Rectal smooth muscle tissue (tissue), 1 donor: ENCODE results near the gene CRELD2.

Source experiments
- H3K27ac ChIP-seq: one replicate; pipeline ENCODE4 v1.7.0; 2013; ENCODE audit warnings: low read depth, low read length, inconsistent platforms
- H3K27me3 ChIP-seq: one replicate; pipeline ENCODE4 v1.7.0; 2013; ENCODE audit warnings: low read length; ENCODE audit not compliant: control insufficient read depth, insufficient read depth
- H3K36me3 ChIP-seq: one replicate; pipeline ENCODE4 v1.7.0; 2013; ENCODE audit warnings: low read length; ENCODE audit not compliant: control insufficient read depth, insufficient read depth
- H3K4me1 ChIP-seq: one replicate; pipeline ENCODE4 v1.7.0; 2013; ENCODE audit warnings: low read length; ENCODE audit not compliant: control insufficient read depth, insufficient read depth
- H3K4me3 ChIP-seq: one replicate; pipeline ENCODE4 v1.7.0; 2013; ENCODE audit warnings: low read length
- H3K9ac ChIP-seq: one replicate; pipeline ENCODE4 v1.7.0; 2013; ENCODE audit warnings: low read length

The CRELD2 gene

DNA sequence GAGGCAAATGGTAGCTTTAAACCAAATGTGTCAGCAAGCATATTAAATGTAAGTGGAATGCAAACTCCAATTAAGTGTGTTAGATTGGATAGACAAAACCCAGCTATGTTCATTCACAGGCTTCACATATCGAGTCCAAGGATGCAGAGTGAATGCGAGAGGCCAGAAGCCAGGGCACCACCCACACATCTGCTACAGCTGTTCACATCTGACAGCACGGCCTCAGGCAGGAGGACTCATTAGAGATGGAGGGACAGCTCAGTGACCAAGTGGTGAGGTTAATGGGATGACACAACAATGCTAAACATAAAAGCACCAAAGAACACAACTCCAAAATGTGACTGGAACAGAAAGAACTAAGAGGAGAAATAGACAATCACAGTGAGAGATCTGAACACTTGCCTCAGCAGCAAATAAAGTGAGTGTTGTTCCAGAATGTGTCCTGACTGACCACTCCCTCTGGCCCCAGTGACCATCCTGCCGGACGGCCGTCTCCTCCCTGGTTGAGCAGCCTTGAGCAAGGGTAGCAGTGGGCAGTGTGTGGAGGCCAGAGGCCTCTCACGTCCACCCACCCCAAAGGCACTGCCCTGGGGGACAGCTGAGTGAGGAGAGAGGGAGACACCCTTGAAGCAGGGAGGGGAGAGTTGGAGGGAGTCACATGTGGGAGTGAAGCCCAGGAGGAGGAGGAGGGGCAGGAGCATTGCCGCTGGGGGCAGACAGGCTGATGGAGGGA, 23.9 kb upstream of the CRELD2 start:
- no peak overlapping the region for H3K9ac ChIP-seq
- H3K27ac ChIP-seq: no peak overlapping the region
- H3K4me1 ChIP-seq: no peaks in the 10 kb centered on the region
- peaks cover 3% of the 10 kb centered on the region for H3K36me3 ChIP-seq
- no peak overlapping the region for H3K4me3 ChIP-seq
- no peaks in the 10 kb centered on the region for H3K27me3 ChIP-seq

DNA sequence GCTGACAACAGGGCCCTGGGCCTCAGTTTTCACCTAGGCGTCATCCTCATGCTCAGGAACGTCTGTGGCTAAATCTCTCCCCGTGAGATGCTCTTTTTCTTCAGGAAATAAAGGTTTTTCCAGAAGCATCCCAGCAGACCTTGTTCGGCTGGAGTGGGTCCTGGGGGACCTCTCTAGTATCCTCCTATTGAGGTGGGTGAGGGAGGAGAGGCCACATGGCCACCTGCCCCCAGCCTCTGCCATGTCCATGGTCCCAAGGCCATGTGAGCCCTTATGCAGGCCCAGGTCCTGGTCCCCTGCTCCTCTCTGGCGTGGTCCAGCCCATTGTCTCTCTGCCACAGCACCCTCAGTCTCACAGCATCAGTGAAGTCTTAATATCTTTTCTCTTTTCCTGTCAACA, 22.2 kb upstream of the CRELD2 start:
- Histone ChIP-seq H3K4me3 (no peak overlapping the region), H3K27ac (no peak overlapping the region), H3K27me3 (no peaks in the 10 kb centered on the region), H3K4me1 (no peaks in the 10 kb centered on the region), H3K9ac (no peak overlapping the region), H3K36me3 (peaks cover 10% of the 10 kb centered on the region)

- Histone ChIP-seq H3K27ac (no peak overlapping the region), H3K36me3 (peaks cover 20% of the 10 kb centered on the region), H3K4me1 (no peaks in the 10 kb centered on the region), H3K27me3 (no peaks in the 10 kb centered on the region), H3K9ac (no peak overlapping the region), H3K4me3 (no peak overlapping the region)
Observed at GRCh38 chr22:49897015-49897684, 21.3 kb upstream of the CRELD2 start.

GRCh38 chr22:49899530-49899929, 18.9 kb upstream of the CRELD2 start:
- H3K36me3 ChIP-seq: peaks cover 28% of the 10 kb centered on the region
- no peak overlapping the region for H3K9ac ChIP-seq
- no peak overlapping the region for H3K27ac ChIP-seq
- no peak overlapping the region for H3K4me3 ChIP-seq
- no peaks in the 10 kb centered on the region for H3K4me1 ChIP-seq
- no peaks in the 10 kb centered on the region for H3K27me3 ChIP-seq

DNA sequence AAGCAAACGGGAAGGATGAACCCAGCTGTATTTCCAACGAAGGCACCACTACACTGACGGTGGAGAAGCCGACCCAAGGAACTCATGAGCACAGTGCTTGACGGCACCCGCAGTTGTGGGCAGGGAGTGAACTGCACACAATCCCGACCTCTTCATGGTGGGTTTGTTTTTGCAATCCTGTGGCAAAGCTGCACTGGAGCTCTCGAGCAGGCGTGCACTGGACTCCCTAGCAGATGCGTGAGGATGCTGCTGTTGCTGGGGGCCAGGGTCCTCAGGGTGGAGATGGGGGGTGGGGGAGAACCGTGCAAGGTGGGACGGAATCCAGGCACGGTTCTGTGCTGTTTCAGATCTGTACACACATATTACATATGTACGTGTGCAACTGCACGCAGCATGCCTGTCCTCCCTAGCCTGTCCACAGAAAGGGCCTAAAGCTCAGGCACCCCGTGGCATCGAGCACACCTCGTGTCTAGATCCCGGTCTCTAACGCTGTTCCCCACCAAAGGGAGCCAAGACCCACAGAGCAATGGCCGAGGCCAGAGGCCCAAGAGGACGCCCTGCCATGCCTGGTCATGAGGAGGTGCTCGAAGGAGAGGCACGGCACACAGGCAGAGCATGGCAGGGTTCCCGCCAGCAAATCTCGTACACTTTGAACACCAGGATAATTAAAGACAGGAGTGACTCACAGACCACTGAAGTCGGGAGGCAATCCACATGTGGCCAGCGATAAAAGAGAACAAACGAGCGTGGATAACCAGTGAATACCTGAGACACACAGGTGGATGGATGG, 17.8 kb upstream of the CRELD2 start:
- Histone ChIP-seq H3K4me1 (no peaks in the 10 kb centered on the region), H3K9ac (no peak overlapping the region), H3K27ac (no peak overlapping the region), H3K27me3 (no peaks in the 10 kb centered on the region), H3K36me3 (peaks cover 33% of the 10 kb centered on the region), H3K4me3 (no peak overlapping the region)

DNA sequence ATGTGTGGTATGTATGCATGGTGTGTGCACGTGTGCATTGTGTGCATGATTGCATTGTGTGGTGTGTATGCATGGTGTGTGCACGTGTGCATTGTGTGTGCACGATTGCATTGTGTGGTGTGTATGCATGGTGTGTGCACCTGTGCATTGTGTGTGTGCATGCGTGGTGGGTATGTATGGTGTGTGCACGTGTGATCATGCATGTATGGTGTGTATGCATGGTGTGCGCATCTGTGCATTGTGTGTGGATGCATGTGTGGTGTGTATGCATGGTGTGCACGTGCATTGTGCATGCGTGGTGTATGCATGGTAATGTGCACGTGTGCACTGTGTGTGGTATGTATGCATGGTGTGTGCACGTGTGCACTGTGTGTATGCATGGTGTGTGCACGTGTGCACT, 17.0 kb upstream of the CRELD2 start:
- no peak overlapping the region for H3K9ac ChIP-seq
- no peaks in the 10 kb centered on the region for H3K4me1 ChIP-seq
- no peak overlapping the region for H3K4me3 ChIP-seq
- H3K36me3 ChIP-seq: peaks cover 33% of the 10 kb centered on the region
- no peak overlapping the region for H3K27ac ChIP-seq
- no peaks in the 10 kb centered on the region for H3K27me3 ChIP-seq

- no peak overlapping the region for H3K9ac ChIP-seq
- no peaks in the 10 kb centered on the region for H3K27me3 ChIP-seq
- H3K36me3 ChIP-seq: peaks cover 34% of the 10 kb centered on the region
- H3K4me3 ChIP-seq: no peak overlapping the region
- H3K4me1 ChIP-seq: no peaks in the 10 kb centered on the region
- no peak overlapping the region for H3K27ac ChIP-seq
Observed at GRCh38 chr22:49903322-49904039, 15.0 kb upstream of the CRELD2 start.

GRCh38 chr22:49904040-49904369, 14.4 kb upstream of the CRELD2 start:
- Histone ChIP-seq H3K9ac (no peak overlapping the region), H3K4me3 (no peak overlapping the region), H3K27me3 (no peaks in the 10 kb centered on the region), H3K36me3 (peaks cover 36% of the 10 kb centered on the region), H3K4me1 (no peaks in the 10 kb centered on the region), H3K27ac (no peak overlapping the region)

- no peak overlapping the region for H3K4me3 ChIP-seq
Observed at GRCh38 chr22:49905465-49905864, 13.0 kb upstream of the CRELD2 start.

GRCh38 chr22:49906071-49906798, 12.2 kb upstream of the CRELD2 start:
- H3K27ac ChIP-seq: no peak overlapping the region
- no peaks in the 10 kb centered on the region for H3K4me1 ChIP-seq
- no peak overlapping the region for H3K9ac ChIP-seq
- no peaks in the 10 kb centered on the region for H3K27me3 ChIP-seq
- H3K4me3 ChIP-seq: no peak overlapping the region
- peaks cover 34% of the 10 kb centered on the region for H3K36me3 ChIP-seq

More at GRCh38 chr22:49905465-49905864, 13.0 kb upstream of the CRELD2 start:
- Histone ChIP-seq H3K27me3 (no peaks in the 10 kb centered on the region), H3K4me1 (no peaks in the 10 kb centered on the region), H3K9ac (no peak overlapping the region), H3K36me3 (peaks cover 37% of the 10 kb centered on the region), H3K27ac (no peak overlapping the region)

DNA sequence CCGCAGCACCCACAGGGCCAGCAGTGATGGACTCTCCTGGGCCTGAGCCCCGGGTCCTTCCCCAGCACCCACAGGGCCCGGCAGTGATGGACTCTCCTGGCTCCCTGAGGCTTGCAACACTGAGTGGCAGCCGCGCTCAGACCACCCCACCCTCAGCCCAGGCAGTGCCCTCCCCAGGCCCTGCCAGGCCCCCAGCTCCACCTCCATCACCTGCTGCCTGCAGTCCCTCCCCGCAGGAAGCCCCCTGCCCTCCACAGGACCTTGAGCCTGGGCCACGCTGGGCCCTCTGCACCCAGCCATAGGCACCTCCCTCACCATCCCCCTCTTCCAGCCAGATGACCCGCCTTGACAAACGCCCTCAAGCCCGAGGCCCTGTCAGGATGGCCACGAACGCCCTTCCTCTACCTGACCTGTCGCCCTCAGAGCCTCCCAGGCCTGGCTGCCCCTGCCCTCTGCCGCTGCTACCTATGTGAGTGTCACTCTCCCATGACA, 11.6 kb upstream of the CRELD2 start:
- H3K36me3 ChIP-seq: peaks cover 28% of the 10 kb centered on the region
- H3K4me3 ChIP-seq: no peak overlapping the region
- no peak overlapping the region for H3K27ac ChIP-seq
- H3K4me1 ChIP-seq: no peaks in the 10 kb centered on the region
- no peak overlapping the region for H3K9ac ChIP-seq
- no peaks in the 10 kb centered on the region for H3K27me3 ChIP-seq
